ENCODE results near the gene LNX2.
A peak's percentile ranks its signal among the peaks of the same experiment; 100 is the strongest.

Gene LNX2

DNA sequence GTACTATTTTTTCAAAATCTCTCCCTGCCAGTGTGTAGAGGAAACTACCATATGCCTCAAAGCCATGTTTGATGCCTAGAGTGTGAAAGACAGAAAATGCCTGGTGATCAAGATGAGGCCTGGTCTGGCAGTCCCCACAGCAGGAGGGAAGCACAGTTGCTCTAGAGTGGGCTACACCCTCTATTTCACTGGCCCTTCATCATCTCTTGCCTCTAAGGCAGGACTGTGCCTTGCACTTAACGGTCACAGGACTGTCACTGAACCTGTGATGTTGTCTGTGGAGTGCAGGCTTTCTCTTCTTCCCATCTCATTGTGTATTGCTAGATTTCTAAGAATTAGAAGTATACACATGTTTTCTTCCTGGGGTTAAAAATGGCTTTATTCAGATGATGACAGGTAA lies 17.7 kb upstream of the LNX2 start:
- Histone ChIP-seq H3K18ac (ENCODE audit: low read depth in 1 of 2, low read length in 2 of 2) (no peak overlapping the region), H3K79me1 (replicated peaks; ENCODE audit: low read length, poor library complexity, severe bottlenecking) (peaks cover 13% of the 10 kb centered on the region), H3K4ac (ENCODE audit: low read depth in 1 of 2, low read length in 2 of 2) (no peak overlapping the region), H3K36me3 (ENCODE audit: control insufficient read depth in 1 of 2, insufficient read depth in 2 of 2, low read depth in 1 of 2, low read length in 2 of 2) (peaks cover 2 to 15% of the 10 kb centered on the region in 2 experiments), H3K9me3 (ENCODE audit: control insufficient read depth, low read length) (no peaks in the 10 kb centered on the region), H2AFZ (ENCODE audit: low read depth, low read length) (no peak overlapping the region), H3K27me3 (ENCODE audit: control insufficient read depth in 1 of 2, insufficient read depth in 1 of 2, low read length in 2 of 2) (no peaks in the 10 kb centered on the region), H2BK120ac (ENCODE audit: low read depth, low read length) (no peak overlapping the region), H4K8ac (ENCODE audit: low read length) (no peak overlapping the region), H2AK5ac (ENCODE audit: low read length, severe bottlenecking) (no peak overlapping the region), H3K4me2 (ENCODE audit: low read length, poor library complexity, severe bottlenecking) (no peak overlapping the region), H3K14ac (ENCODE audit: low read length in 2 of 2) (no peak overlapping the region), H3K4me3 (ENCODE audit: insufficient read depth in 1 of 2, low read depth in 1 of 2, low read length in 2 of 2) (no peak overlapping the region), H3K4me1 (ENCODE audit: control insufficient read depth, insufficient read depth, low read depth, low read length) (no peaks in the 10 kb centered on the region), H2BK12ac (ENCODE audit: low read length in 2 of 2) (no peak overlapping the region), H4K91ac (ENCODE audit: low read length) (no peak overlapping the region), H2BK5ac (ENCODE audit: low read depth, low read length, poor library complexity, severe bottlenecking) (no peak overlapping the region), H2BK15ac (ENCODE audit: low read depth, poor library complexity, severe bottlenecking) (no peak overlapping the region), H3K27ac (ENCODE audit: low read length, poor library complexity, severe bottlenecking) (no peak overlapping the region), H3K9ac (ENCODE audit: low read length) (peak overlapping the region; percentile 44), H3K23ac (ENCODE audit: low read length in 2 of 2) (no peak overlapping the region)
- no peak for DNase-seq
- 86% methylated on average over 1 of the region's 1 CpG for WGBS

DNA sequence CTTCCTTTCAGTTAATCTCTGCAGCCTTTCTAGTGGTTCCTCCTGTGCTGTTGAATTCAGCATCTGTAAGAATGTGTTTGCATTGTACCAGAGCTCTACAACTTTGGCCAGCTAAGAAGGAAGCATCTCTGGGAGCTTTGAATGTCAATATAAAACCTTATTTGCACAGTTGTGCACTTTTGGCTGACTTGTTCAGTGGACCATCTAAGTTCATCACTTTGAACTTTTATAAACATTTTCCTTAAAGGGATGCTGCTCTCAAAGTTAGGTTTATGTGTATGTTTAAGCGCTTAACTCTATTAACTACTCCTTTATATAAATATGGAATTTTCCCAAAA lies 16.9 kb upstream of the LNX2 start:
- Histone ChIP-seq H3K4ac (ENCODE audit: low read depth in 1 of 2, low read length in 2 of 2) (no peak overlapping the region), H3K23ac (ENCODE audit: low read length in 2 of 2) (no peak overlapping the region), H3K4me3 (ENCODE audit: insufficient read depth in 1 of 2, low read depth in 1 of 2, low read length in 2 of 2) (no peak overlapping the region), H3K27ac (ENCODE audit: low read length, poor library complexity, severe bottlenecking) (no peak overlapping the region), H2AK5ac (ENCODE audit: low read length, severe bottlenecking) (no peak overlapping the region), H3K9ac (ENCODE audit: low read length) (no peak overlapping the region), H3K27me3 (ENCODE audit: control insufficient read depth in 1 of 2, insufficient read depth in 1 of 2, low read length in 2 of 2) (no peaks in the 10 kb centered on the region), H3K4me1 (ENCODE audit: control insufficient read depth, insufficient read depth, low read depth, low read length) (no peaks in the 10 kb centered on the region), H2BK12ac (ENCODE audit: low read length in 2 of 2) (no peak overlapping the region), H4K91ac (ENCODE audit: low read length) (no peak overlapping the region), H2BK120ac (ENCODE audit: low read depth, low read length) (no peak overlapping the region), H3K79me1 (replicated peaks; ENCODE audit: low read length, poor library complexity, severe bottlenecking) (peaks cover 16% of the 10 kb centered on the region), H2BK15ac (ENCODE audit: low read depth, poor library complexity, severe bottlenecking) (no peak overlapping the region), H3K14ac (ENCODE audit: low read length in 2 of 2) (no peak overlapping the region), H3K4me2 (ENCODE audit: low read length, poor library complexity, severe bottlenecking) (no peak overlapping the region), H3K9me3 (ENCODE audit: control insufficient read depth, low read length) (no peaks in the 10 kb centered on the region), H4K8ac (ENCODE audit: low read length) (no peak overlapping the region), H3K36me3 (ENCODE audit: control insufficient read depth in 1 of 2, insufficient read depth in 2 of 2, low read depth in 1 of 2, low read length in 2 of 2) (peaks cover 4 to 22% of the 10 kb centered on the region in 2 experiments), H2AFZ (ENCODE audit: low read depth, low read length) (no peak overlapping the region), H2BK5ac (ENCODE audit: low read depth, low read length, poor library complexity, severe bottlenecking) (no peak overlapping the region), H3K18ac (ENCODE audit: low read depth in 1 of 2, low read length in 2 of 2) (no peak overlapping the region)
- no CpG with 5 or more reads among the region's 1 CpG for WGBS
- DNase-seq = no peak

DNA sequence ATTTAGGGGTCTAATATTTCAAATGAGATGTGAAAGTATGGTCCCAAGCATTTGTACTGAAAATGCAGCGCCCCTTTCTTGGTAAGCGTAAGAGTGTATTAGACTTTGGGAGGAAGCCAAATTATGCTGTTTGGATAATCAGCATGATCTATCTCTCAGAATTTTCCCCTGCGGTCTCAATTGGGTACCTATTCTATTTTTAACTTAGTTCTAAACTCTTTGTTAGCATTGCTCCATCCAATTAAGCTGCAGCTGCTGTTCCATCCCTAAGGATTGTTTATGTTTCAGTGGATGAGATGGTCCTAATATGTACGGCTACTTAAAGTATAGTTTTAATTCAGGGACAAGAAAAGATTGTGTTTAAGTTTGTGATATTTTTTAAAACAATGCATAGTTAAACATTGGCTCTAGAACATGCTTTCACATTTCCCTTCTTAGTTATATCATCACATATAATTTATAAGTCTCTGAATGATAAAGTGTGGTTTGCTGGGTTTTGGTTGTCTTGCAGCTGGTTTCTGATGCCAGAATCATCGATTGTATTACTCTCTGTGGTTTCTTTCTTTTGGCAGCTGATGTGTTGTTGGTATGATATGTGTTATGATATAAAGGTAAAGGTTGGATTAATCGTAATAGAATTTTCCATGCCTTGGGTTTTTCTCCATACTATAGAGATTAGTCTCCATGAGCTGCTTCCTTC lies 16.4 kb upstream of the LNX2 start:
- Histone ChIP-seq H3K23ac (ENCODE audit: low read length in 2 of 2) (no peak overlapping the region), H2BK120ac (ENCODE audit: low read depth, low read length) (no peak overlapping the region), H3K4me1 (ENCODE audit: control insufficient read depth, insufficient read depth, low read depth, low read length) (no peaks in the 10 kb centered on the region), H3K9me3 (ENCODE audit: control insufficient read depth, low read length) (no peaks in the 10 kb centered on the region), H2BK15ac (ENCODE audit: low read depth, poor library complexity, severe bottlenecking) (no peak overlapping the region), H3K27me3 (ENCODE audit: control insufficient read depth in 1 of 2, insufficient read depth in 1 of 2, low read length in 2 of 2) (no peaks in the 10 kb centered on the region), H3K79me1 (replicated peaks; ENCODE audit: low read length, poor library complexity, severe bottlenecking) (peaks cover 14% of the 10 kb centered on the region), H3K36me3 (ENCODE audit: control insufficient read depth in 1 of 2, insufficient read depth in 2 of 2, low read depth in 1 of 2, low read length in 2 of 2) (peaks cover 4 to 27% of the 10 kb centered on the region in 2 experiments), H3K27ac (ENCODE audit: low read length, poor library complexity, severe bottlenecking) (no peak overlapping the region), H3K14ac (ENCODE audit: low read length in 2 of 2) (no peak overlapping the region), H2AK5ac (ENCODE audit: low read length, severe bottlenecking) (no peak overlapping the region), H2BK12ac (ENCODE audit: low read length in 2 of 2) (no peak overlapping the region), H2BK5ac (ENCODE audit: low read depth, low read length, poor library complexity, severe bottlenecking) (no peak overlapping the region), H3K4me3 (ENCODE audit: insufficient read depth in 1 of 2, low read depth in 1 of 2, low read length in 2 of 2) (no peak overlapping the region), H4K8ac (ENCODE audit: low read length) (no peak overlapping the region), H3K18ac (ENCODE audit: low read depth in 1 of 2, low read length in 2 of 2) (no peak overlapping the region), H3K4ac (ENCODE audit: low read depth in 1 of 2, low read length in 2 of 2) (no peak overlapping the region), H4K91ac (ENCODE audit: low read length) (no peak overlapping the region), H3K4me2 (ENCODE audit: low read length, poor library complexity, severe bottlenecking) (no peak overlapping the region), H3K9ac (ENCODE audit: low read length) (no peak overlapping the region), H2AFZ (ENCODE audit: low read depth, low read length) (no peak overlapping the region)
- WGBS = 89% methylated on average over 3 of the region's 6 CpGs
- no peak for DNase-seq

DNA sequence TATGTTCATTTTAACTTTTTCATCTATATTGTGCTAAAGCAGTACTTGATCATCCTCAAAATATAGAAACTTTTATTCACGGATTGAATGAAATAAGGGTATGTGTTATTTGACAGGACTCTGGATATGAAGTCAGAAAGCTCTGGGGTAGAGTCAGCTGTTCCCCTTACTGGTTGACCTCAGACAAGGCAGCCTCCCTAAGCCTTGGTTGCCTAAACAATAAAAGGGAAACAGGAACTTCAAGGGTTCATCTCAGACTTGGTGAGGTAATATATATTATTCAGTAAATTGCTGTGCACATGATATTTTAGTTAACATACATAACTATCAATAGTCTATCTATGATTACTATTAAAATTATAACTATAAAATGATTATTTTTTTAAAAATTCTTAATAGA lies 14.9 kb upstream of the LNX2 start:
- Histone ChIP-seq H2BK5ac (ENCODE audit: low read depth, low read length, poor library complexity, severe bottlenecking) (no peak overlapping the region), H3K79me1 (replicated peaks; ENCODE audit: low read length, poor library complexity, severe bottlenecking) (peaks cover 20% of the 10 kb centered on the region), H3K9me3 (ENCODE audit: control insufficient read depth, low read length) (no peaks in the 10 kb centered on the region), H2AK5ac (ENCODE audit: low read length, severe bottlenecking) (no peak overlapping the region), H3K4ac (ENCODE audit: low read depth in 1 of 2, low read length in 2 of 2) (no peak overlapping the region), H3K23ac (ENCODE audit: low read length in 2 of 2) (no peak overlapping the region), H4K8ac (ENCODE audit: low read length) (no peak overlapping the region), H3K14ac (ENCODE audit: low read length in 2 of 2) (no peak overlapping the region), H3K4me3 (ENCODE audit: insufficient read depth in 1 of 2, low read depth in 1 of 2, low read length in 2 of 2) (no peak overlapping the region), H2BK12ac (ENCODE audit: low read length in 2 of 2) (no peak overlapping the region), H3K18ac (ENCODE audit: low read depth in 1 of 2, low read length in 2 of 2) (no peak overlapping the region), H3K4me2 (ENCODE audit: low read length, poor library complexity, severe bottlenecking) (no peak overlapping the region), H3K4me1 (ENCODE audit: control insufficient read depth, insufficient read depth, low read depth, low read length) (no peaks in the 10 kb centered on the region), H3K27ac (ENCODE audit: low read length, poor library complexity, severe bottlenecking) (no peak overlapping the region), H2BK15ac (ENCODE audit: low read depth, poor library complexity, severe bottlenecking) (no peak overlapping the region), H3K9ac (ENCODE audit: low read length) (no peak overlapping the region), H2BK120ac (ENCODE audit: low read depth, low read length) (no peak overlapping the region), H2AFZ (ENCODE audit: low read depth, low read length) (no peak overlapping the region), H4K91ac (ENCODE audit: low read length) (no peak overlapping the region), H3K36me3 (ENCODE audit: control insufficient read depth in 1 of 2, insufficient read depth in 2 of 2, low read depth in 1 of 2, low read length in 2 of 2) (peaks cover 8 to 33% of the 10 kb centered on the region in 2 experiments), H3K27me3 (ENCODE audit: control insufficient read depth in 1 of 2, insufficient read depth in 1 of 2, low read length in 2 of 2) (no peaks in the 10 kb centered on the region)
- WGBS = 100% methylated on average over 1 of the region's 1 CpG
- no peak for DNase-seq

Data from mesenchymal stem cell (in vitro differentiated cells and primary cell).